Renal pelvis (tissue), 4 donors: ENCODE measurements around the gene MXD3. TPM values are rescaled to one million over a fixed set of nuclear protein-coding genes. Genes with fewer than 3 reads are reported as not detected.

Experiments used
- DNase-seq: peaks from one replicate; pipeline ENCODE4 v3.0.0-alpha.2; 2013
- polyA plus RNA-seq, 3 donors: library from polyadenylated mRNA; unstranded; fragments of 120-200 nt; gene quantifications; one replicate each; pipeline ENCODE4 v1.2.1, GENCODE V29; 2013; ENCODE audit not compliant: insufficient read length in 3 of 3

MXD3 gene
- polyA plus RNA-seq, 3 donors = 22.4 to 30.8 (median 26.2) TPM

GRCh38 chr5:177327539-177328522, 16.1 kb upstream of the MXD3 start:
- DNase-seq = no peak

- DNase-seq = no peak
These were observed 14.2 kb upstream of the MXD3 start for GRCh38 chr5:177325868-177326381.

GRCh38 chr5:177320879-177321278, 9.2 kb upstream of the MXD3 start:
- DNase-seq = no peak

- DNase-seq = no peak
These were observed 8.4 kb upstream of the MXD3 start for GRCh38 chr5:177319913-177320588.

GRCh38 chr5:177317959-177318377, 6.3 kb upstream of the MXD3 start:
- DNase-seq = no peak

- no peak for DNase-seq
These were observed 4.3 kb upstream of the MXD3 start for GRCh38 chr5:177316005-177316404.

- DNase-seq = no peak
These were observed 3.7 kb upstream of the MXD3 start for GRCh38 chr5:177315411-177315810.

GRCh38 chr5:177314376-177315342, 3.0 kb upstream of the MXD3 start:
- no peak for DNase-seq

GRCh38 chr5:177313561-177314259, 2.0 kb upstream of the MXD3 start:
- no peak for DNase-seq

- no peak for DNase-seq
These were observed 1.0 kb upstream of the MXD3 start for GRCh38 chr5:177312649-177313181.

GRCh38 chr5:177311392-177311722, 341 bp downstream of the MXD3 start:
- no peak for DNase-seq

GRCh38 chr5:177310757-177311391, 824 bp downstream of the MXD3 start:
- no peak for DNase-seq

- no peak for DNase-seq
These were observed 1.4 kb downstream of the MXD3 start for GRCh38 chr5:177310332-177310731.

GRCh38 chr5:177309351-177310191, 2.1 kb downstream of the MXD3 start:
- DNase-seq = no peak

GRCh38 chr5:177308740-177309139, 3.0 kb downstream of the MXD3 start:
- no peak for DNase-seq

GRCh38 chr5:177307544-177308363, 3.9 kb downstream of the MXD3 start:
- DNase-seq = no peak

GRCh38 chr5:177306674-177307543, 4.8 kb downstream of the MXD3 start:
- no peak for DNase-seq
